K562 (cell line): Measurements from ENCODE around the gene PLIN5. TPM values are rescaled to one million over a fixed set of nuclear protein-coding genes. Genes with fewer than 3 reads are reported as not detected.

Experiments used
- CBX8 ChIP-seq: fragments of 200-600 bp; sonication (generic); IDR thresholded peaks from 2 replicates; pipeline ENCODE4 v1.6.1; 2012; ENCODE audit warnings: borderline replicate concordance, mixed run types, low read depth, mild to moderate bottlenecking, moderate library complexity, mixed read lengths, low read length, control low read depth, inconsistent platforms; ENCODE audit not compliant: poor library complexity, severe bottlenecking; ENCODE audit errors: extremely low read depth
- ELK3 ChIP-seq: fragments of 450-650 bp; formaldehyde crosslinking; IDR thresholded peaks from 2 replicates; pipeline ENCODE4 v1.4.0; 2020; ENCODE audit warnings: mild to moderate bottlenecking
- FOXJ2 ChIP-seq: fragments of 200-800 bp; sonication (Bioruptor generic); IDR thresholded peaks from 2 replicates; pipeline ENCODE4 v1.6.1; 2016; ENCODE audit warnings: missing genetic modification characterization, missing compliant biosample characterization
- FOXP1 ChIP-seq: sonication (generic); formaldehyde crosslinking; IDR thresholded peaks from 2 replicates; pipeline ENCODE4 v1.8.0; 2022; ENCODE audit warnings: mild to moderate bottlenecking, missing genetic modification reagents
- HCFC1 ChIP-seq: IDR thresholded peaks from 2 replicates; pipeline ENCODE4 v1.6.1; 2012; ENCODE audit warnings: low read depth, low read length, improper control_type of control experiment
- HMGXB4 ChIP-seq: sonication (generic); formaldehyde crosslinking; IDR thresholded peaks from 2 replicates; pipeline ENCODE4 v1.8.1; 2023; ENCODE audit warnings: mild to moderate bottlenecking, missing genetic modification reagents
- HOXB6 ChIP-seq: fragments of 250-450 bp; sonication (Bioruptor Pico); IDR thresholded peaks from 2 replicates; pipeline ENCODE4 v1.5.1; 2022; ENCODE audit warnings: mild to moderate bottlenecking, borderline replicate concordance
- MAZ ChIP-seq, 2 experiments: fragments of 450-650 bp in 1 of 2; sonication (generic) in 1 of 2; formaldehyde crosslinking; IDR thresholded peaks in 1 of 2; conservative IDR thresholded peaks in 1 of 2; 2 replicates each; pipeline versions ENCODE4 v1.4.0 to v1.5.0; 2020; ENCODE audit warnings: mild to moderate bottlenecking in 1 of 2, missing genetic modification reagents in 1 of 2
- MCM2 ChIP-seq: fragments of 450-650 bp; IDR thresholded peaks from 2 replicates; pipeline ENCODE4 v1.6.1; 2017; ENCODE audit warnings: low read depth, mild to moderate bottlenecking
- PRDM10 ChIP-seq: fragments of 450-650 bp; IDR thresholded peaks from 2 replicates; pipeline ENCODE4 v1.6.1; 2018; ENCODE audit not compliant: partially characterized antibody
- PYGO2 ChIP-seq: fragments of 450-650 bp; IDR thresholded peaks from 2 replicates; pipeline ENCODE4 v1.6.1; 2016; ENCODE audit warnings: mild to moderate bottlenecking, missing genetic modification characterization, moderate library complexity, missing compliant biosample characterization
- RUNX1 ChIP-seq: sonication (generic); IDR thresholded peaks from 2 replicates; pipeline ENCODE4 v1.6.1; 2016; ENCODE audit warnings: antibody characterized with exemption, low read depth
- SMARCB1 ChIP-seq: IDR thresholded peaks from 2 replicates; pipeline ENCODE4 v1.6.1; 2011; ENCODE audit warnings: improper control_type of control experiment, low read depth; ENCODE audit not compliant: insufficient read length
- TAF7 ChIP-seq: fragments of 450-650 bp; IDR thresholded peaks from 2 replicates; pipeline ENCODE4 v1.6.1; 2016; ENCODE audit warnings: missing genetic modification characterization, missing compliant biosample characterization
- ZNF239 ChIP-seq: fragments of 250-450 bp; sonication (Bioruptor Pico); IDR thresholded peaks from 2 replicates; pipeline ENCODE4 v1.4.0; 2020; ENCODE audit warnings: mild to moderate bottlenecking
- ZNF277 ChIP-seq: fragments of 250-450 bp; sonication (Bioruptor Pico); IDR thresholded peaks from 2 replicates; pipeline ENCODE4 v1.8.0; 2022; ENCODE audit warnings: inconsistent platforms, mild to moderate bottlenecking, moderate library complexity, borderline replicate concordance
- polyA plus RNA-seq, 8 experiments: library from polyadenylated mRNA; depleted of rRNA in 4 of 8; stranded (reverse) in 5 of 8; unstranded in 3 of 8; fragments of >200 nt; fragmentation: Nextera tagmentation in 2 of 8; fragmentation: Illumina TruSeq in 1 of 8; extraction: Ambion mirVana in 2 of 8; extraction: Trizol in 1 of 8; gene quantifications; 2 replicates each; pipeline versions ENCODE4 v1.2.1 to v1.2.3, GENCODE V29; 2011 to 2014; ENCODE audit warnings: inconsistent platforms in 1 of 8, missing spikeins in 1 of 8
- total RNA-seq, 7 experiments: library from RNA; depleted of rRNA in 6 of 7; stranded (reverse); fragments of >200 nt in 6 of 7; fragmentation: Illumina TruSeq in 2 of 7; extraction: Trizol in 2 of 7; gene quantifications; 2 replicates each; pipeline versions ENCODE4 v1.2.1 to v1.2.3, GENCODE V29; 2011 to 2021; ENCODE audit warnings: low replicate concordance in 1 of 7
- TF ChIP-seq, protein P1 (sequence below): fragments of 450-650 bp; IDR thresholded peaks from 2 replicates; pipeline ENCODE4 v1.6.1; 2016; ENCODE audit warnings: antibody characterized with exemption

PLIN5 gene
- total and polyA plus RNA-seq, 9 of the 15 experiments (the other 6 are each of a cell fraction or from before 2014, with no cell fraction given) = 0.04 to 1.3 (median 0.50) TPM

- TF ChIP-seq ZNF277 (CRISPR knock-in tag) (no peak), MCM2 (no peak), SMARCB1 (no peak), RUNX1 (no peak), CBX8 (no peak), PRDM10 (peak; percentile 51), FOXP1 (no peak), ZNF239 (no peak), PYGO2 (no peak), TAF7 (tag) (no peak), HMGXB4 (no peak), HOXB6 (CRISPR knock-in tag) (no peak), ELK3 (CRISPR knock-in tag) (no peak), FOXJ2 (tag) (no peak), MAZ (CRISPR knock-in tag; conservative IDR thresholded peaks at IDR 0.05 in 1 of 2, IDR thresholded peaks at IDR 0.05 in 1 of 2) (no peak), HCFC1 (peak; percentile 27; the same call in 1 of the 2 replicates)
- TF ChIP-seq, protein P1, sequence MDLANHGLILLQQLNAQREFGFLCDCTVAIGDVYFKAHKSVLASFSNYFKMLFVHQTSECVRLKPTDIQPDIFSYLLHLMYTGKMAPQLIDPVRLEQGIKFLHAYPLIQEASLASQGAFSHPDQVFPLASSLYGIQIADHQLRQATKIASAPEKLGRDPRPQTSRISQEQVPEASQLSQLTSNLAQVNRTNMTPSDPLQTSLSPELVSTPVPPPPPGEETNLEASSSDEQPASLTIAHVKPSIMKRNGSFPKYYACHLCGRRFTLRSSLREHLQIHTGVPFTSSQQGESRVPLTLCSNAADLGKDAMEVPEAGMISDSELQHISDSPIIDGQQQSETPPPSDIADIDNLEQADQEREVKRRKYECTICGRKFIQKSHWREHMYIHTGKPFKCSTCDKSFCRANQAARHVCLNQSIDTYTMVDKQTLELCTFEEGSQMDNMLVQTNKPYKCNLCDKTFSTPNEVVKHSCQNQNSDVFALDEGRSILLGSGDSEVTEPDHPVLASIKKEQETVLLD = peak; percentile 30; the same call in 1 of the 2 replicates
Measured at GRCh38 chr19:4523306-4524110, 11.5 kb downstream of the PLIN5 start (continued).
